ENCODE data around the gene AGAP1.

DNA sequence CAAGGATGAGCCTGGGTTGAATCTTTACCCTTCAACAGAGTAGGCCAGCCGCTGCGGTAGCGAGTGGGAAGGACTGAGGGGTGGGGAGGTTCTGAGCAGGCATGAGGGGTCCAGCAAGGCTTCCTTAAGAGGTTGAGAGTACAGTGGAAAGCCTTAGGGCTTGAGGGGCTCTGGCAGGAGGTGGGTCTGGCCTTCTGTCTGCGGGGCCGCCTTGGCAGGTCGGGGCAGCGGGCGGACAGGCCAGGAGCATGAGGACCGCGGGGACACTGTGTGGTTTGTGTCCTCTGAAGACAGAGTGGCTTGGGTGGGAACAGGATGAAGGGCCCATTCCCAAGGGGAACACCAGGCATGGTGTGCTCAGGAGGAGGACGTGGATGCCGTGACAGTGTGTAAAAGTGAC lies 250.3 kb downstream of the AGAP1 start:
- TF ChIP-seq, protein P1, sequence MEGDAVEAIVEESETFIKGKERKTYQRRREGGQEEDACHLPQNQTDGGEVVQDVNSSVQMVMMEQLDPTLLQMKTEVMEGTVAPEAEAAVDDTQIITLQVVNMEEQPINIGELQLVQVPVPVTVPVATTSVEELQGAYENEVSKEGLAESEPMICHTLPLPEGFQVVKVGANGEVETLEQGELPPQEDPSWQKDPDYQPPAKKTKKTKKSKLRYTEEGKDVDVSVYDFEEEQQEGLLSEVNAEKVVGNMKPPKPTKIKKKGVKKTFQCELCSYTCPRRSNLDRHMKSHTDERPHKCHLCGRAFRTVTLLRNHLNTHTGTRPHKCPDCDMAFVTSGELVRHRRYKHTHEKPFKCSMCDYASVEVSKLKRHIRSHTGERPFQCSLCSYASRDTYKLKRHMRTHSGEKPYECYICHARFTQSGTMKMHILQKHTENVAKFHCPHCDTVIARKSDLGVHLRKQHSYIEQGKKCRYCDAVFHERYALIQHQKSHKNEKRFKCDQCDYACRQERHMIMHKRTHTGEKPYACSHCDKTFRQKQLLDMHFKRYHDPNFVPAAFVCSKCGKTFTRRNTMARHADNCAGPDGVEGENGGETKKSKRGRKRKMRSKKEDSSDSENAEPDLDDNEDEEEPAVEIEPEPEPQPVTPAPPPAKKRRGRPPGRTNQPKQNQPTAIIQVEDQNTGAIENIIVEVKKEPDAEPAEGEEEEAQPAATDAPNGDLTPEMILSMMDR (IDR thresholded peaks at IDR 0.05): no peak
- TF ChIP-seq POLR2A (IDR thresholded peaks at IDR 0.05): no peak
